Thyroid gland (tissue), 4 donors: ENCODE results near the gene ASB4. TPM values are rescaled to one million over a fixed set of nuclear protein-coding genes. Genes with fewer than 3 reads are reported as not detected.

Experiments
- DNase-seq, 2 donors: peaks; one replicate each; pipeline ENCODE4 v3.0.0-alpha.2; 2019
- H3K27ac ChIP-seq, 3 donors: fragments of 200-600 bp; sonication (generic); 1 replicate in 2 of 3; 2 replicates in 1 of 3; pipeline ENCODE4 v1.5.1; 2016 to 2019; ENCODE audit warnings: mild to moderate bottlenecking in 1 of 3, moderate library complexity in 1 of 3
- H3K27me3 ChIP-seq: fragments of 200-600 bp; sonication (generic); one replicate; pipeline ENCODE4 v1.5.1; 2019
- H3K36me3 ChIP-seq, 2 donors: fragments of 200-600 bp; sonication (generic); one replicate each; pipeline ENCODE4 v1.5.1; 2016 to 2019
- H3K4me1 ChIP-seq, 2 donors: fragments of 200-600 bp; sonication (generic); one replicate each; pipeline ENCODE4 v1.5.1; 2017 to 2019
- H3K4me3 ChIP-seq, 3 donors: fragments of 200-600 bp; sonication (generic); replicated peaks in 1 of 3; 1 replicate in 2 of 3; 2 replicates in 1 of 3; pipeline ENCODE4 v1.5.1; 2016; ENCODE audit warnings: mild to moderate bottlenecking in 1 of 3
- H3K9me3 ChIP-seq: fragments of 200-600 bp; sonication (generic); one replicate; pipeline ENCODE4 v1.5.1; 2017
- CTCF ChIP-seq, 6 experiments: fragments of 200-600 bp in 3 of 6; fragments of 450-650 bp in 3 of 6; sonication (generic) in 3 of 6; IDR thresholded peaks; one replicate each; pipeline ENCODE4 v1.5.1; 2016 to 2019; ENCODE audit warnings: antibody characterized with exemption in 6 of 6, mild to moderate bottlenecking in 2 of 6, inconsistent platforms in 1 of 6, moderate library complexity in 1 of 6
- POLR2A ChIP-seq, 2 donors: fragments of 450-650 bp; IDR thresholded peaks; one replicate each; pipeline ENCODE4 v1.6.1; 2017; ENCODE audit warnings: antibody characterized with exemption in 2 of 2, mild to moderate bottlenecking in 2 of 2, moderate library complexity in 1 of 2
- WGBS, 2 donors: methylation state at CpG; one replicate each; pipeline ENCODE4 v1.1.5; 2017; 5-methylcytosine and 5-hydroxymethylcytosine counted together
- intact Hi-C: fragments of 100-400 bp; cut with DNase I; formaldehyde crosslinking; loops from one replicate; pipeline ENCODE4 v1.15.1; 2023
- total RNA-seq, 4 donors: library from RNA; depleted of rRNA; stranded (reverse); fragments of >200 nt; gene quantifications; one replicate each; pipeline ENCODE4 v1.2.3, GENCODE V29; 2016

The ASB4 gene
- total RNA-seq, 4 donors from 2014 or later, result 0.22 TPM; not detected in 3

GRCh38 chr7:95589766-95590165 lies 104.0 kb downstream of the ASB4 start:
- Histone ChIP-seq H3K4me3 (peak overlapping the region in 1 of 3 donors; percentile 93), H3K27me3 (no peaks in the 10 kb centered on the region), H3K9me3 (no peaks in the 10 kb centered on the region), H3K4me1 (peaks cover 47 to 60% of the 10 kb centered on the region in 2 donors), H3K36me3 (peaks cover 94 to 100% of the 10 kb centered on the region in 2 donors), H3K27ac (peak overlapping the region; percentile 14 to 100 (median 99))
- no peak for TF ChIP-seq POLR2A (IDR thresholded peaks at IDR 0.05)
- no peak for TF ChIP-seq CTCF (IDR thresholded peaks at IDR 0.05)
- intact Hi-C loops, result loop anchor here (5.0 kb wide), 1 partner anchor 37 kb away; no protein-coding TSS in a partner anchor
- no peak for DNase-seq
- 100% methylated on average over 1 of the region's 1 CpG for WGBS, 2 donors

Other genes starting within 250 kb of the ASB4 start
- not detected for gene PON1, start 161.4 kb upstream of the ASB4 start, total RNA-seq
- 10 to 100 TPM in 2 of 4 donors, 1 to 10 TPM in 2; 4.2 to 11.8 (median 8.6) TPM for gene PON3, start 89.6 kb upstream of the ASB4 start, total RNA-seq
- gene PON2, start 50.9 kb upstream of the ASB4 start, total RNA-seq, result 10 to 100 TPM; 76.7 to 96.9 (median 94.2) TPM
- 100 to 1,000 TPM in 3 of 4 donors, 10 to 100 TPM in 1; 37.9 to 453 (median 141) TPM for gene PDK4, start 110.6 kb downstream of the ASB4 start, total RNA-seq